HG03439 (cell line): ENCODE data around the gene ZFC3H1.
"Not testable (repeated sequence)": the region's sequence is repeated elsewhere in the genome, so short reads cannot be mapped to it uniquely, and the experiment has no call there.

ENCODE experiments used
- ATAC-seq: cut with Tn5 transposase; IDR thresholded peaks from one replicate; pipeline ENCODE4 v1.9.1; 2021; ENCODE audit warnings: mild to moderate bottlenecking, moderate library complexity; ENCODE audit not compliant: unreplicated experiment

The ZFC3H1 gene

GRCh38 chr12:71581206-71581605 lies 82.4 kb downstream of the ZFC3H1 start:
- no peak for ATAC-seq

GRCh38 chr12:71578694-71579258 lies 84.9 kb downstream of the ZFC3H1 start:
- ATAC-seq = no peak

DNA sequence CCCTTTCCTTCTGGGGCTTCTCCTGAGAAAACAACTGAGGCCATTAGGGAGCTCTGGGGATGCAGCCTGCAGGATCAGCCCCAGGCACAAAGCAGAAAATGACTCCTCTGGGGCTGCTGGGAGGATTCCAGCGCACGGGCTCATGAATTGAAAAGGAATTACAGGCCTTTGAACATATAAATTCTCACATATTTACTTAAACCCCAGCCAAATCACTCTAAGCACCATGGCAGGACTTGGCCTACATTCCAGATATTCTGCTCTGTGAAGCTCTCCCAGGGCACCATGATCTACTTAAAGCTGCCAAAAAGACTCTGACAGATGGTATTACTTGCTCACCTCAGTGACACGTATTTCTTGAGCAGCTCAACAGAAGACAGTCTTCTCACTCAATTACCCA lies 87.2 kb downstream of the ZFC3H1 start:
- no peak for ATAC-seq

GRCh38 chr12:71569885-71570284 lies 93.8 kb downstream of the ZFC3H1 start:
- not testable (repeated sequence) for ATAC-seq

- ATAC-seq = no peak
Measured at GRCh38 chr12:71567537-71567936, 96.1 kb downstream of the ZFC3H1 start.

DNA sequence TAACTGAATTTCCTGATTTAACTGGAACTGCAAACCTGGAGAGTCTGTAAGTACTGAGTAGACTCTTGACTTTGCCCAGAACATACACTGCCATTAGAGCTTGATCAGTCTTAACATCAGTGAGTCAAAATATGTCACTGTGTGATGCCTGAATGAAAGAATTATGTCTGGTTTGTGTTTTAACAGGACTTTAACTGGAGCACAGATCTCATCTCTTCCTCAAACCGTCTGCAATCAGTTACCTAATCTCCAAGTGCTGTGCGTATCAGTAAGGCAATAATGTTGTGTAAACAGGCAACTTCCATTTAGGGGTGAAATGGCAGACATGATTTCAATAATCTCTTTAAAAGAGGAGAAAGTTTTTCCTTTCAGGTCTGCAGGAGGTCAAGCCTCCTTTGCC lies 97.0 kb downstream of the ZFC3H1 start:
- no peak for ATAC-seq

DNA sequence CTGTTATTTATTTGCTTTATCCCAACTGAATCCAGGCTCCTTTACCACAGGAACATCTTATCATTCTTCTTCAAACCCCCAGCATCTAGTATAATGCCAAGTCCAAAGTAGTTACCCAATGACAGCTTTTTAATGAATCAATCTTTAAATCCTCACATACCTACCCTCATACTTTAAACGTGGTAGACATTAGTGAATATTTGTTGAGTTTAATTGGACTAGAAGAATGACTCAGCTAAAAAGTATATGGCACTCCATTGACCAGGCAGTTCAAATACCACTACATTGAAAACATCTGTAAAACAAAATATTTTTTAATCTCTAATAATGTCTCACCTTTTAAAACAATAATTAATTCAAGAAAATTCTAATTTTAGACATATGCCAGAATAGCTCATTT lies 98.1 kb downstream of the ZFC3H1 start:
- ATAC-seq = no peak

DNA sequence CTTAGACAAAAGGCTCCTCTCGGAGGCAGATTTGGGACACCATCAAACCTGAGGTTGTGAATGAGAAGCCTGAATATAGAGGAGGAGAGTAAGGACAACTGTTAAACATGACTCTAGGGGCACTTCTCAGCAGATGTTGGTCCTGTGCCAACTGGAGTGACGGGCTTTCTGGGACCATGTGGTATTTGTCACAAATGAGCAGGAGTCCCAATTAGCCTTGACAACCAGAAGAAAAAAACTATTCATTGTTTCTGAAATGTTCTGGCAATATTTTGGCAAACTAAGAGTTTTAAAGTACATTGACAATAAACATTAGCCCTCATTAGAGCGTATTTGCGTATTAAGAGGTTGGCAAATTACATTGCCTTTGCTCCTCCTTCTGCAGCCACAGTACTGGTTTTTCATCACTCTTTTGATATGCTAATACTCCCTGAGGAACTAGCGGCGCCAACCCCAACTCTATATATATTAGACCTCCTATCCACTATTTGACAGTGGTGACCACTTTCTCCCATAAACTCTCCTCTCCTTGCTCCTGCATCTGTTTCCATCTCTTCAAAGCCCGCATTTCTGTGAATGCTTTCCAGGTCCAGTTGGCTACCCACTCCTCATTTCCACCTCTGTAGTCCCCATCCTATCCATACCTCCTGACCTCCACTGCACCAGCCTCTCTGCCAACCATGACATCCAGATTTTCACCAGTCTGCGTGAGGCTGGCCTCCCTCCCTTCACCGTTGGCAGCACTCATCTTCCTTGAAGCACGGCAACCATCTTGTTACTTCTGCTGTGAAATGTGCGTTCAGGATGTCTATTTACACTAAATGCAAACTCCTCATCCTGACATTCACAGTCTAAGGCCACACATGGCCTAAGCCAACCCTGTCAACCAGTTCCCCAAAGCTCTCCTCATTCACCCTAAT lies 100.7 kb downstream of the ZFC3H1 start:
- ATAC-seq = no peak
